HepG2 (cell line): ENCODE measurements around the gene PRSS50. TPM values are rescaled to one million over a fixed set of nuclear protein-coding genes. Genes with fewer than 3 reads are reported as not detected.

Experiments
- ATAC-seq: fragments of 200-7000 bp; cut with Tn5 transposase; 3 replicates; pipeline ENCODE4 v1.9.1; 2020; ENCODE audit warnings: mild to moderate bottlenecking, moderate library complexity
- BruUV-seq: library from RNA; stranded (reverse); fragments of 400-500 nt; replicated peaks from 2 replicates; lab custom pipeline; 2021; lab: Mats Ljungman, UMichigan
- CTCF ChIA-PET: fragments of 300-600 bp; formaldehyde crosslinking; extraction: SDS; loops from one replicate; lab custom pipeline; 2021; ENCODE audit warnings: low total read pairs, inconsistent platforms, low intra/inter-chr PET ratio; lab: Yijun Ruan, JAX
- POLR2A ChIA-PET: fragments of 350-600 bp; sonication (Branson Sonifier 250); formaldehyde crosslinking; loops from one replicate; lab custom pipeline; 2020; ENCODE audit warnings: antibody characterized with exemption, inconsistent platforms; lab: Yijun Ruan, JAX
- DNase-seq: peaks from one replicate; pipeline ENCODE4 v3.0.0-alpha.2; 2015; ENCODE audit warnings: low spot score
- FAIRE-seq: peaks from 3 replicates; lab custom pipeline; 2011; peaks lifted over from hg19 to GRCh38; lab: Jason Lieb, UNC
- H2AFZ ChIP-seq: one replicate; pipeline ENCODE4 v1.6.1; 2011; ENCODE audit warnings: low read length, inconsistent platforms
- H3K27ac ChIP-seq: fragments of 300-600 bp; 3 replicates; pipeline ENCODE4 v1.8.0; 2011; ENCODE audit warnings: mixed run types, mild to moderate bottlenecking, mixed read lengths, low read length, inconsistent platforms; ENCODE audit not compliant: insufficient read depth; ENCODE audit errors: extremely low read length
- H3K27me3 ChIP-seq, 2 experiments: fragments of 200-600 bp in 1 of 2; 2 replicates in 1 of 2; 3 replicates in 1 of 2; pipeline versions ENCODE4 v1.6.0 to v1.8.0; 2011; ENCODE audit warnings: low read length in 2 of 2, mild to moderate bottlenecking in 2 of 2, moderate library complexity in 2 of 2, inconsistent platforms in 1 of 2; ENCODE audit not compliant: insufficient read depth in 2 of 2, control insufficient read depth in 1 of 2
- H3K36me3 ChIP-seq, 2 experiments: fragments of 200-600 bp in 1 of 2; replicated peaks in 1 of 2; 2 replicates in 1 of 2; 3 replicates in 1 of 2; pipeline versions ENCODE4 v1.5.1 to v1.8.0; 2011; ENCODE audit warnings: low read length in 2 of 2, inconsistent platforms in 1 of 2; ENCODE audit not compliant: insufficient read depth in 2 of 2, control insufficient read depth in 1 of 2
- H3K4me1 ChIP-seq: 2 replicates; pipeline ENCODE4 v1.5.1; 2012; ENCODE audit warnings: low read length, inconsistent platforms; ENCODE audit not compliant: insufficient read depth
- H3K4me2 ChIP-seq: 2 replicates; pipeline ENCODE4 v1.6.0; 2011; ENCODE audit warnings: low read depth, low read length, inconsistent platforms
- H3K4me3 ChIP-seq, 3 experiments: fragments of 200-600 bp in 1 of 3; sonication (generic), shearing (Covaris generic) in 1 of 3; replicated peaks in 1 of 3; 2 replicates each; pipeline ENCODE4 v1.5.1; 2011 to 2016; ENCODE audit warnings: low read length in 3 of 3, inconsistent platforms in 2 of 3, low read depth in 2 of 3, mild to moderate bottlenecking in 2 of 3, control low read depth in 1 of 3, mixed read lengths in 1 of 3; ENCODE audit not compliant: insufficient read depth in 1 of 3
- H3K79me2 ChIP-seq: one replicate; pipeline ENCODE4 v1.6.1; 2011; ENCODE audit warnings: low read length, inconsistent platforms; ENCODE audit not compliant: insufficient read depth
- H3K9ac ChIP-seq: 2 replicates; pipeline ENCODE4 v1.6.0; 2011; ENCODE audit warnings: mild to moderate bottlenecking, low read depth, low read length, inconsistent platforms; ENCODE audit not compliant: insufficient read depth
- H3K9me3 ChIP-seq: 2 replicates; pipeline ENCODE4 v1.5.1; 2012; ENCODE audit warnings: mild to moderate bottlenecking, low read length
- H4K20me1 ChIP-seq: 2 replicates; pipeline ENCODE4 v1.6.0; 2011; ENCODE audit warnings: inconsistent platforms, mild to moderate bottlenecking, low read length, moderate library complexity; ENCODE audit not compliant: insufficient read depth
- ARID5B ChIP-seq: IDR thresholded peaks from 2 replicates; pipeline ENCODE4 v1.4.0; 2020; ENCODE audit warnings: mild to moderate bottlenecking, missing genetic modification reagents
- CHCHD3 ChIP-seq: sonication (generic); formaldehyde crosslinking; IDR thresholded peaks from 2 replicates; pipeline ENCODE4 v1.8.0; 2022; ENCODE audit warnings: mild to moderate bottlenecking, missing genetic modification reagents, moderate library complexity
- CSRNP2 ChIP-seq: sonication (generic); formaldehyde crosslinking; conservative IDR thresholded peaks from 2 replicates; pipeline ENCODE4 v1.8.0; 2022; ENCODE audit warnings: low read depth, missing genetic modification reagents
- FOXO1 ChIP-seq: sonication (generic); formaldehyde crosslinking; IDR thresholded peaks from 2 replicates; pipeline ENCODE4 v1.4.0; 2020; ENCODE audit warnings: missing genetic modification reagents
- MAF1 ChIP-seq: sonication (generic); formaldehyde crosslinking; IDR thresholded peaks from 2 replicates; pipeline ENCODE4 v1.5.0; 2020; ENCODE audit warnings: missing genetic modification reagents, borderline replicate concordance
- NCOA1 ChIP-seq: sonication (generic); formaldehyde crosslinking; IDR thresholded peaks from 2 replicates; pipeline ENCODE4 v1.9.0; 2021; ENCODE audit warnings: missing genetic modification reagents
- SP1 ChIP-seq, 2 experiments: fragments of 450-650 bp in 1 of 2; sonication (generic) in 1 of 2; formaldehyde crosslinking in 1 of 2; IDR thresholded peaks; 2 replicates each; pipeline versions ENCODE4 v1.4.0 to v1.6.1; 2016 to 2020; ENCODE audit warnings: missing genetic modification reagents in 1 of 2
- TRAFD1 ChIP-seq: sonication (generic); formaldehyde crosslinking; IDR thresholded peaks from 2 replicates; pipeline ENCODE4 v1.5.1; 2020; ENCODE audit warnings: missing genetic modification reagents, mild to moderate bottlenecking, borderline replicate concordance
- TSC22D2 ChIP-seq: sonication (generic); formaldehyde crosslinking; IDR thresholded peaks from 2 replicates; pipeline ENCODE4 v1.5.1; 2020; ENCODE audit warnings: missing genetic modification reagents, mild to moderate bottlenecking, borderline replicate concordance
- ZBTB7A ChIP-seq: sonication (generic); formaldehyde crosslinking; IDR thresholded peaks from 2 replicates; pipeline ENCODE4 v1.8.0; 2022; ENCODE audit warnings: mild to moderate bottlenecking, missing genetic modification reagents
- ZNF354B ChIP-seq: sonication (generic); formaldehyde crosslinking; IDR thresholded peaks from 2 replicates; pipeline ENCODE4 v1.8.0; 2022; ENCODE audit warnings: mild to moderate bottlenecking, missing genetic modification reagents
- ZNF503 ChIP-seq: sonication (generic); formaldehyde crosslinking; IDR thresholded peaks from 2 replicates; pipeline ENCODE4 v1.4.0; 2020; ENCODE audit warnings: missing genetic modification reagents
- ZNF512 ChIP-seq: sonication (generic); formaldehyde crosslinking; IDR thresholded peaks from 2 replicates; pipeline ENCODE4 v1.4.0; 2020; ENCODE audit warnings: mild to moderate bottlenecking, missing genetic modification reagents
- ZNF746 ChIP-seq: sonication (generic); formaldehyde crosslinking; IDR thresholded peaks from 2 replicates; pipeline ENCODE4 v1.8.0; 2022; ENCODE audit warnings: mild to moderate bottlenecking, missing genetic modification reagents
- WGBS: methylation state at CpG from one replicate; pipeline ENCODE4 v1.1.6; 2017; ENCODE audit warnings: low lambda C conversion rate; 5-methylcytosine and 5-hydroxymethylcytosine counted together
- in situ Hi-C: cut with HindIII; loops from 2 replicates; pipeline ENCODE4 v1.10.0; 2017; ENCODE audit warnings: low pct_unique_long_range_greater_than_20kb; ENCODE audit not compliant: extremely low pct_ligation_motif_present
- intact Hi-C: fragments of 100-400 bp; cut with micrococcal nuclease; formaldehyde crosslinking; loops from one replicate; pipeline ENCODE4 v1.10.0; 2022; ENCODE audit not compliant: unreplicated experiment
- polyA plus RNA-seq, 8 experiments: library from polyadenylated mRNA; depleted of rRNA in 3 of 8; stranded (reverse) in 7 of 8; unstranded in 1 of 8; fragments of >200 nt; fragmentation: Illumina TruSeq in 4 of 8; extraction: Trizol in 4 of 8; gene quantifications; 2 replicates each; pipeline versions ENCODE4 v1.2.1 to v1.2.3, GENCODE V29; 2011 to 2016; ENCODE audit warnings: low read depth in 4 of 8, missing spikeins in 1 of 8, mixed read lengths in 1 of 8; ENCODE audit not compliant: insufficient read depth in 1 of 8
- total RNA-seq, 5 experiments: library from RNA; depleted of rRNA; stranded (reverse); fragments of >200 nt; fragmentation: Illumina TruSeq; extraction: Trizol; gene quantifications; 2 replicates each; pipeline ENCODE4 v1.2.3, GENCODE V29; 2016; ENCODE audit warnings: low read depth in 1 of 5

PRSS50 gene
- total and polyA plus RNA-seq, 2 of the 13 experiments (the other 11 are each of a cell fraction or from before 2014, with no cell fraction given) = not detected

- H3K9ac ChIP-seq = no peak overlapping the region
- no peak overlapping the region for H3K4me3 ChIP-seq
- in situ Hi-C loops = loop anchor here (10.0 kb wide), 1 partner anchor 183 kb away; no protein-coding TSS in a partner anchor
- H3K27ac ChIP-seq = no peak overlapping the region
- ChIA-PET CTCF (no interaction called here), POLR2A (no interaction called here)
- H2AFZ ChIP-seq = no peak overlapping the region
- intact Hi-C loops = no loop called here
- H3K9me3 ChIP-seq = no peaks in the 10 kb centered on the region
- H3K36me3 ChIP-seq = no peaks in the 10 kb centered on the region
- no peaks in the 10 kb centered on the region for H3K79me2 ChIP-seq
- BruUV-seq = no TSS peak
- FAIRE-seq (no peak), ATAC-seq (no peak), DNase-seq (no peak)
- no peak overlapping the region for H3K4me2 ChIP-seq
- WGBS = no CpG with 5 or more reads among the region's 8 CpGs
- peaks cover 1 to 20% of the 10 kb centered on the region in 2 experiments; a peak in 1 of 5 replicates for H3K27me3 ChIP-seq
- no peaks in the 10 kb centered on the region for H4K20me1 ChIP-seq
- H3K4me1 ChIP-seq = no peaks in the 10 kb centered on the region
- TF ChIP-seq ZNF512 (no peak), ZNF354B (no peak), NCOA1 (no peak), CHCHD3 (CRISPR knock-in tag) (no peak), TSC22D2 (no peak), FOXO1 (CRISPR knock-in tag) (no peak), ZNF746 (CRISPR knock-in tag) (no peak), SP1 (IDR thresholded peaks at IDR 0.05) (no peak), SP1 (CRISPR knock-in tag; IDR thresholded peaks at IDR 0.05) (no peak), ARID5B (CRISPR knock-in tag) (no peak), CSRNP2 (CRISPR knock-in tag) (no peak), TRAFD1 (no peak), MAF1 (CRISPR knock-in tag) (no peak), ZNF503 (CRISPR knock-in tag) (no peak), ZBTB7A (CRISPR knock-in tag) (no peak)
Observed at GRCh38 chr3:46668116-46668515, 49.6 kb downstream of the PRSS50 start.
